Astrocyte of the cerebellum (primary cell): ENCODE measurements around the gene ADCY6.

Source experiments
- DNase-seq: peaks from one replicate; pipeline ENCODE4 v3.0.0-alpha.2; 2011; ENCODE audit warnings: low read depth
- H3K4me3 ChIP-seq: 2 replicates; pipeline ENCODE4 v1.5.1; 2011; ENCODE audit warnings: mild to moderate bottlenecking, low read depth, low read length, moderate library complexity
- CTCF ChIP-seq: IDR thresholded peaks from 2 replicates; pipeline ENCODE4 v1.5.1; 2012; ENCODE audit warnings: low read length, low read depth, moderate library complexity, mild to moderate bottlenecking; ENCODE audit errors: missing control alignments
- in situ Hi-C: cut with HindIII; loops from 2 replicates; pipeline ENCODE4 v1.10.0; 2017; ENCODE audit warnings: low sequenced_read_pairs

Gene ADCY6

GRCh38 chr12:48774516-48774915, 14.4 kb downstream of the ADCY6 start:
- H3K4me3 ChIP-seq = no peak overlapping the region
- no peak for DNase-seq
- in situ Hi-C loops = no loop called here
- no peak for TF ChIP-seq CTCF

GRCh38 chr12:48773686-48774085, 15.2 kb downstream of the ADCY6 start:
- DNase-seq = no peak
- H3K4me3 ChIP-seq = no peak overlapping the region
- no peak for TF ChIP-seq CTCF
- in situ Hi-C loops = no loop called here

GRCh38 chr12:48771588-48772112, 17.2 kb downstream of the ADCY6 start:
- no peak for TF ChIP-seq CTCF
- H3K4me3 ChIP-seq = no peak overlapping the region
- no peak for DNase-seq
- in situ Hi-C loops = no loop called here

GRCh38 chr12:48770756-48771155, 18.1 kb downstream of the ADCY6 start:
- no peak for TF ChIP-seq CTCF
- in situ Hi-C loops = no loop called here
- H3K4me3 ChIP-seq = no peak overlapping the region

GRCh38 chr12:48768736-48769135, 20.2 kb downstream of the ADCY6 start:
- H3K4me3 ChIP-seq = no peak overlapping the region
- in situ Hi-C loops = no loop called here
- DNase-seq = no peak
- TF ChIP-seq CTCF = no peak

More at GRCh38 chr12:48770756-48771155, 18.1 kb downstream of the ADCY6 start:
- no peak for DNase-seq

GRCh38 chr12:48768147-48768546, 20.7 kb downstream of the ADCY6 start:
- in situ Hi-C loops = no loop called here
- TF ChIP-seq CTCF = no peak
- no peak for DNase-seq
- no peak overlapping the region for H3K4me3 ChIP-seq

GRCh38 chr12:48767521-48767920, 21.4 kb downstream of the ADCY6 start:
- DNase-seq = no peak
- in situ Hi-C loops = no loop called here
- no peak overlapping the region for H3K4me3 ChIP-seq
- no peak for TF ChIP-seq CTCF
